HG03039 (cell line): Measurements from ENCODE around the gene PZP.

ENCODE experiments used
- ATAC-seq: cut with Tn5 transposase; IDR thresholded peaks from one replicate; pipeline ENCODE4 v1.9.1; 2021; ENCODE audit warnings: mild to moderate bottlenecking, moderate library complexity; ENCODE audit not compliant: unreplicated experiment

PZP gene

DNA sequence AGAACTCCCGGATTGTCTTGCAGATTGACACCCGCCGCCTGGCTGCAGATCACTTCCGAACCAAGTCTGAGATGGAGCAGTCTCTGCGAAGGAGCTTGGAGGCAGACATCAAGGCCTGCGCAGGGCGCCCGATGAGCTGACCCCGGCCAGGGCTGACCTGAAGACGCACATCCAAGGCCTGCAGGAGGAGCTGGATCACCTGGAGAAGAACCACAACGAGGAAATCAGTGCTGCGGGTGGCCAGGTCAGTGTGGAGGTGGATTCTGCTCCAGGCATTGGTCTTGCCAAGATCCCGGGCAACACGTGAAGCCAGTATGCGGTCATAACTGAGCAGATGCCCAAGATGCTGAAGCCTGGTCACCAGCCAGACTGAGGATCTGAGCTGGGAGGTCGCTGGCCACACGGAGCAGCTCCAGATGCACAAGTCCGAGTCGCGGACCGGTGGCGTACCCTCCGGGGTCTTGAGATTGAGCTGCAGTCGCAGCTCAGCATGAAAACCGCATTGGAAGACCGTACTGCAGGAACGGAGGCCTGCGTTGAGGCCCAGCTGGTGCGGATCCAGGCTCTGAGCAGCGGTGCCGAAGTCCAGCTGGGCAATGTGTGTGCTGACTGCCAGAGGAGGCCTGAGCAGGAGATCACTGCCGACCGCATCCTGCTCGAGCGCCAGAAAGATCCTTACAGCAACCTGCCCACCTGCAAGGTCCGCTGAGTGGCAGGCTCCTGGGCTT, 80.1 kb downstream of the PZP start:
- ATAC-seq = no peak

DNA sequence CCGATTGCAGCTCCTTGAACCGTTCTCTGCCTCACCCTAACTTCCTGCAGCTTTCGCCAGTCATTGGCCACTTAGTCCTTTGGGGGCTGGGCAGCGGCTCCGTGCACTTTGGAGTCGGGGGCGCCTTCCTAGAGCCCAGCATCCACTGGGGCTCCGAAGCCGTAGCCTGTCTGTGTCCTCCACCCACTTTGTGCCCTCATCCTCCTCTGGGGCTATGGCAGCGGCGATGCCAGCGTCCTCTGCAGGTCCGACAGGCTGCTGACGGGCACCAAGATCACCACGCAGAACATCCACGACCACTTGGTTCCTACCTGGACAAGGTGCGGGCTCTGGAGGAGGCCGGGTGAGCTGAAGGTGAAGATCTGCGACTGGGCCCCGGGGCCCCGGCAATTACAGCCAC, 80.7 kb downstream of the PZP start:
- ATAC-seq = no peak

DNA sequence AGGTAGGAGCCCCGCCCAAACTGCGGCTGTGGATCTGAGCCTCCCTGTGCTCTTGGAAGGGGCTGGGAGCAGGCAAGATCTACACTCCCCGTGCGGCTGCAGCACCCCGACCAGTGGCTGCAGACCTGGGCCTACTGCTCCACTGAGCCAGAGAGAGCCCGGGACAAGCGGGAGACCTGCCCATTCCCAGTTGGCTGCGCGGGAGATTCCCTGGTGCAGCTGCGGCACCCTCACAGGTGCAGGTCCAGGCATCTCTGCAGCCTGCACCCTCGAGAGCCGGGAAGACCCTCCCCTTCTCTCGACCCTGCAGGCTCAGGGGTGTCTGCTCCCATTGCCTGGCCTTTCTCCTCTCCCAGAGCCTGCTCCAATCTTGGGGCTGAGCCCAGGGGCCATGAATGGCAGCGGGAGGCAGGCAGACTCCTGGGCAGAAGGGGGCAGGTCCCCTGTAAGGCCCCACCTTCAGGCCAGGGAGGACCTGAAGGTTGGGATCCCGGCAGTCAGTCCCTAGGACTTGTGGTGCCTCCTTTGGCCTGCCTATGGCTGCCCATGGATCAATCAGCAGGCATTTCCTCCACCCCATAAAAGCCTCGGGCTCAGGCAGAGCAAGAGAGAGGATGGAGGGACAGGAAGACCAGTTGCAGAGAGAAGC, 83.7 kb downstream of the PZP start:
- no peak for ATAC-seq

DNA sequence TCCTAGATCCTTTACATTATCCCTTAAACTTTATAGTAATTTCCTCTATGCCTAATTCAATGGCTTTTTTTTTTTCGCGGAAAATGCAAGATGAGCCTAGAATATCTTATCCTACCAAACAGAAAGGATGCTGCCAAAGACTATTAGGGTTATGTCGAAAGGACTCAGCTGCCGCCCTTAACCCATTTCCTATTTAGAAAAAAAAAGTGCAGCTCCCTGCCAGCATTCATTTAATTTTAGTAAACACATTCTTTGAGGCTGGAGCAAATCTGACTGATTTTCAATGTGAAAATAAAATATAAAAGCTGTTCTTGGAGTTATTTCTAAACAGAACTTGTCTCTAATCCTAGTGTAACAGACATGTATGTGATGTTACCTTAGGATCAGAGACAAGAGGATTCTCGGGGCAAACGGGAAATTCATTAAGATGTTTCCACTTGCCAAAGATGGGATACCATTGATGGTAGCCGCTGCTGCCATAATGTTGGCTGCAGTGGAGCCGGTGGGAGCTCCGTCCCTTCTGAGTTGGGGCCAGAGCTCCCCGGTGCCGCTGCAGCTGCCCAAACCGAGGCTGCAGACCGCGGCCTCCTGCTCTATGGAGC, 84.3 kb downstream of the PZP start:
- ATAC-seq = no peak

DNA sequence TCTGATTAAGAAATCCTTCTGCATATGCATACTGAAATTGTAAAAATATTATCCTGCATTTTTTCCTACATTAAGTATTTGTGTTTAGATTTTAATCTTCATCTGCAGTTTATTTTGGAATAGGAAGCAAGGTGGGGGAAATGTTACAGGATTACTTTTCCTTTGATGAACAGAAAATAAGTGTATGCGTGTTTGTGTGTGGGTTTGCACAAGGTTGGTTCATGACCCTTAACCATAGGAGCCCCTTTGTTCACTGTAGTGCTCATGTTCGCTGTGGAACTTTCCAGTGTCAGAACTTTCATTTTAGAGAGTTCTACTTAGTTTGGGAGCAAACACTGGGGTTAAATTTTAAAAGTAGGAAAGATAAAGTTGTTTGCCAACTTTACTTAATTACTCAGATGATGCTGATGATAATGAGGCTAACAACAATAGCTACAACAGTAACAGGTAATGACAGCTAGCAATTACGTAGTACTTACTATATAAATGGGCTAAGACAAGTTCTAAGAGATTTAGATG, 86.0 kb downstream of the PZP start:
- no peak for ATAC-seq

DNA sequence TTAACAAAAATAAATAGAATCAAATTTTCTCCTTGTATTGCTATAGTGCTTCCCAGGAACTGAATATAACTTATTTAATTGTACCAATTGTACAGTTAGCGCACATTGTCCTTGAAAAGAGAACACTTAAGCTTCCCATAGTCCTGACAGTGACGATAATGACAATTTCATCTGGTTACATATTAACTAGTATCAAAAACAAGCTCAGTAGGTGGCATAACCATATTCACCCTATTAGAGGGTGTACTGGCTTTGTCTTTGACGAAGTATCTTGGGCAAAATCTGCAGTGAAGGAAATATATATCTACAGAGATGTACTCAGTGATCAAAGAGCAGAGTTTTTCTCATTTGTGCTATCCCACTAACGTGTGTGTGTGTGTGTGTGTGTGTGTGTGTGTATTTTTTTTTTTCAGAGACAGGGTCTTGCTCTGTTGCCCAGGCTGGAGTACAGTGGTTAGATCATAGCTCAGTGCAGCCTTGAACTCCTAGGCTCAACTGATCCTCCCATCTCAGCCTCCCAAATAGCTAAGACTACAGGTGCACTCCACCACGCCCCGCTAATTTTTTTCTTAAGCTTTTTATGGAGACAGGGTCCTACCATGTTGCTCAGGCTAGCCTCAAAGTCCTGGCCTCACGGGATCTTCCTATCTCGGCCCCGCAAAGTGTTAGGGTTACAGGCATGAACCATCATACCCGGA, 87.6 kb downstream of the PZP start:
- no peak for ATAC-seq

DNA sequence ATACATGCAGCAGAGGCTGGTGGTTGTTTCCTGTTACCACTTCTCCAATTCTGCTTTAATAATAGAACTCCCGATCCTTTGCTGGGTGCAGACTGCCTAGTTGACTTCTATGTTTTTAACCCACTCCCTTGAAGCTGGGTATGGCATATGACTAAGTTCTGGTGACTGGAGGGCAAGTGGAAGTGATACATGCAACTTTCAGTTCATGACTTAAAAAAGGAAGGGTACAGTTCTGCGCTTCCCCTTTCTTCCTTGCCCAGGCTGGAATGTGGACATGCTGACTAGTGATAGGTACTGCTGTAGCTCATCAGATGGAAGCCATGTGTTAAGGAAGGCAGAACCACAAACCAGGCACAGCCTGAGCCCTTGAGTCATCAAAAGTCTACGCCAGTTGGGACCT, 90.0 kb downstream of the PZP start:
- no peak for ATAC-seq

DNA sequence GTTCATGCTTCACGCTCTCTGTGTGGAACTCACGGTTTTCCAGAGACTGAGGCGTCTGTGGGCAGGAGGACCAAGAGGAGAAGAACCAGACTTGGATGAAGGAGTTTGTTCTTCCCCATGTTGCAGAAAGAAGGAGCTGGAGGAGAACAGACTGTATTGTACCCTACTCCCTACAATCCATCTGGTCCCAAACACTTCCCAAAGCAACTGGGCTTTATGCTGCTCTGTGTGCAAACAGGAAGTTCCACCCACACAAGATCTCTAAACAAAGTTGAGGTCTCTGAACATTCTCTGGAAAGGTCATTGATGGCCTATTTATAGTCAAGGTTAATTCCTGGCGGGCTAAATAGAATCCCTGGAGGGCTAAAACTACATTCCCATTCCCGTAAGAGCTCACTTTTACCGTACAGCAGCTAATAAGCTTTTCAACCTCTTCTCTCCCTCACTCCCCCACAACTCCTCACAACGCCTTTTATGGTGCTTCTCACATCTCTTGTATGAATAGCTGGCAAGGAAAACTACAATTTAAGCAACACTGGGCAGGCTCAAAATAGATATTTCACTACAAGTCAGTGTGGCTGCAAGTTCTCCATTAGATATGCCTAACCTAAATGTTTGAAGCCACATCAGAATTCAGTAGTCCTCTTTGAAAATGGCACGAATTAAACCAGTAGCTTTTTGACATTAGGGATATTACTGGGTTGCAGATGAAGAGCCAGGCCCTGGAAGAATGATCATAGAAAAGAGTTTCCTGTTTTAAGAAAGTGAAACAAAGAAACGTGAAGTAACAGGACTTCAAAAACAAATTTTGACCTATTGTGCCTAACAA, 92.2 kb downstream of the PZP start, which contains the start of gene A2M:
Gene A2M (minus strand): TSS at position 189 of the 829 bp plus-strand sequence. CDS start 70 bp downstream, at position 119.
- ATAC-seq = no peak

DNA sequence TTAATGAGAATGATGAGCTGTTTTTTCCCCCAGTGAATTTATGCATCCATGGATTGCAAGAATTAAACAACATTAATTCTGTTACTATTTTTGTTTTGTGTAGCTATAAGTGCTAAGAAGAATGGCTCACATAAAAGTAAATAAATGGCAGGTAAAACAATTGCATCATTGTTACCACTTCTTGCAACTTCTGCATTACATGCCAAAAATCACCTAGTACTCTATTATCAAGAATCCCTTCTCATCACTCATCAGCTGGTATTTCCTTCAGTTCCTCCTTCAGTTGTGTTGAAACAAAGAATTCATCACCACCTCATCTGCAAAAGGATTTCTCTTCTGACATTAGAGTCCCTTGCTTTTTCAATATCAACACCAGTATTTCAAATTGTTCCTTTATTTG, 93.2 kb downstream of the PZP start:
- no peak for ATAC-seq

DNA sequence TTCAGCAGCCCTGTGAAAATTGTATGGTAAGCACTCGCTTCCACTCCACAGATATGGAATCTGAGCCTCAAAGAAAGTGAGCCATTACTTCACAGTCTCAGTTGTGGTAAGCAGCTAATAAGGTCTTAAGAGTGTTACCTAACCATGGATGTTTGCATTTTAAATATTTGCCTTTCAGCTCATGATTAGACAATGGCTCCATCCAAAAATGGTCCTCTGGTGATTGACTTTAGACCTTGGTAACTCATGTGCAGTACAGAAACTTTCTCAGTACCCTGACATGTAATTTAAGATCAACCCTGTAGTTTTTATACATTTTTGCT, 94.2 kb downstream of the PZP start:
- ATAC-seq = no peak

DNA sequence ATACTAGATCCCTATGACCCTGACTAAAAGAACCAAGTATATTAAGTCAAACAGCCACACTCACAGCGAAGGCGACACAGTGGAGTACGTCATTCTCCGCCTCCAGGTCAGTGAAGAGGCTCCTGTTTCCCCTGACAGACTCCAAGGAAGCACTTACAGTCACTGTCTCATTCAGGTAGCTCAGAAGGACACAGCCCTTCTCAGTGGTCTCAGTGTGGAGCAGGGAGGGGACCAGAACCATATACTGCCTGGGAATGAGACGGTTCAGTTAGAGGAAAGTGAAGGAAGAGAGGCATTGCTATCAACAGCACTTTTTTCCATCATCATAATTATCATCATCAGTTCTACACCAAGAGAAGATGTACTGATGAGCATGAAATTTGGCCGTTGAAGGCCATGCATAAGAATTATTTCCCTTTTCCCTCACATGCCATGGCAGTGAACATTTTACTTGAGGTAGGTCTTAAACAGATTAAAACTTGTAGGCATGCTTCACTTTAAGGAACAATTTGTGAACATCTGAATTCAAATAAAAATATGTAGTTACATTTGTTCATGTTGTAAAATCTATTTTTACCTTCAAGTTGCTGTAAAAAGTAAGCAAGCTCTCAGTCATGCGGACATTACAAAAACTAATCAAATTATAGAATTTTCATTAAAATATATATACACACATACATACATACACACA, 94.8 kb downstream of the PZP start:
- no peak for ATAC-seq

DNA sequence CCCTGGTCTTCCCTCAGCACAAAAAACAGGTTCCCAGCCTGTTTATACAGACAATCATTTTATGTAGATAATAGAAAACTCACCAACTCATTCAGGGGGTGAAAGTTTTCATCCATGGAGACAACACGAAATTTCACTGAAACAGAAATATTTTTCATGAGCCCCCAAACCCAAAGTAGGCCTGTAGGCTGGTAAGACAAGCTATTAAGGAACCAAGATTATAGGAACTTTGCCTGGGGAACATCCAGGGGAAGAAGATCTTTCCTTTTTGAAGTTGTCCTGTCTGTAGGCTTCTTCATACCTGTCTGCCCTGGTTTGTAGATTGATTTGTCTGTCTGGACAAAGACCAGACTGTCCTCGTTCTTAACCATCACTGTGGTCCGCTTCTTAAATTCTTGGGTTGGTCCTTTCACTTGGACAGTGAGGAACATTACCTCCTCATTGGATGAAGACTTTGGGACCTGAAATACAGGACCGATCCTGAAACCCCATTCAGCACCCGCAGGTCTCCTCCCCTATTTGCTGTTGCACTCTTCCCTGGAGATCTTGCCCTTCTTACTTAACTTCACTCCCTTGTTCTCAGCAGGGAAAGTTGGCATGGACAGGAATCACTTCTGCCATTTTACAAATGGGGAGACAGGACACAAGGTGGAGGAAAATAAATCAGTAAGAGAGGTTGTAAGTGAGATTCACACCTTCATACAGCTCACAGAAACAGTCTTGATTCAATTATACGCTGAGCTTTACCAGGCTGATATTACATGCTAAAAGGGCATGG, 95.9 kb downstream of the PZP start:
- no peak for ATAC-seq

DNA sequence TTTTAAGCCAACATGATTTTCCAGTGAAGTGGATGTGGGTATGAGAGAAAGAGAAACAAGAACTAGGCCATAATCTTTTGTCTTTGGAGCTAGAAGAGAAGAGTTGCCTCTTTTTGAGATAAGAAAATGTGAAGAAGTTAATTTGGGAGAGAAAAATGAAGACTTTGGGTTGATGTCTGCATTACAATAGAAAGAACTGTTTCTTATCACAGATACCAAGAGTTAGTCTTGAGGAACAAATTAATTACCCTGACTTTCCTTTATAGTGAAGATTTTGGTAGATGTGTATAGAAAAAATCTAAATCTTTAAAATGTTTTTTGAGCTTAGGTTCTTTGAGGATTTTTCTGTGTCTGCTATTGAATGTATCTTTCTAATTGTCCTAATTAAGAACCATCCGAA, 96.7 kb downstream of the PZP start:
- ATAC-seq = no peak

DNA sequence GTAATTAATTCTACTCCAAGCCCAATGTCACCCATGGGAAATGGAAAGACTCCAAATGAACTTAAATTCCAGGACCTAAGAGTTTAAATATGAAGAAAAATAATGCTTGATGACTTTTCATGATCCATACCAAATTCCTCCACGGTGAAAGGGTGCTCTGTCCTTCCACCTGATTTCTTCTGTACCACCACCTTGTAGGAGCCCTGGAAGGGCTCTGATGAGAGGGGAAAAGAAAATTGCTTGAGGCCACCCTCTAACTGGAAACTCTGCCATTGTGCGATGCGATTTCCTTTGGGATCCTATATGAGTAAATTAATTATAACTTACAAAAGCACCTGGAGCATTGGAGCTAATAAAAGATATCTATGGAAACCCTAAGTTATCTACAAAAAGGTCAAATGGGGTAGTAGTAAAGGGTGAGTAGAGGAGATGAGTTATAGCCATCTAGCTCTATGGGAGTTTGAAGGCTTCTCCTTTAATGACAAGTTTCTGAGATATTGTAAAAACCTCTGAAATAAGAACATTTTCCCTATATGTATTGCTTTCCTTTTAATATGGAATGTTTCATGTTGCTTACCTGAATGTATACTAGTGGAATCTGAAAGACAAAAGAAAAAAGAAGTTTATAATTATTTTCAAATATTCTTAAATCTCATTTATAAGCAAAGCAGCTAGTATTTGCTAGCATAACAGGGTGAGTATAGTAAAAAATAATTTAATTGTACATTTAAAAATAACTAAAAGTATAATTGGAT, 98.3 kb downstream of the PZP start:
- ATAC-seq = no peak

DNA sequence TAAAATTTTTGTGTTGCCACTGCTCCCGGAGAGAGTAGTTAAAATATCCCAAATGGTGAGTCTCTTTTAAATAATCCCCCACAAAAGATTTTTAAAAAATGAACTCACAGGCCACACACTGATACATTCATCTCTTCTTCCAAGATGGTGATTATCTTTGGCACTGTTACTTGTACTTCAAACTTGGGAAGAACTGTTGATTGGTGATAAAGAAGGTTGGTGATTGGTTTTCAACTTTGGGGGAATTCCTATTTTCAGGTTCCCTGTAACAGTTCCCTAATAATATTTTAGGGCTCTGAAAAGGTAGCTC, 99.0 kb downstream of the PZP start:
- no peak for ATAC-seq

DNA sequence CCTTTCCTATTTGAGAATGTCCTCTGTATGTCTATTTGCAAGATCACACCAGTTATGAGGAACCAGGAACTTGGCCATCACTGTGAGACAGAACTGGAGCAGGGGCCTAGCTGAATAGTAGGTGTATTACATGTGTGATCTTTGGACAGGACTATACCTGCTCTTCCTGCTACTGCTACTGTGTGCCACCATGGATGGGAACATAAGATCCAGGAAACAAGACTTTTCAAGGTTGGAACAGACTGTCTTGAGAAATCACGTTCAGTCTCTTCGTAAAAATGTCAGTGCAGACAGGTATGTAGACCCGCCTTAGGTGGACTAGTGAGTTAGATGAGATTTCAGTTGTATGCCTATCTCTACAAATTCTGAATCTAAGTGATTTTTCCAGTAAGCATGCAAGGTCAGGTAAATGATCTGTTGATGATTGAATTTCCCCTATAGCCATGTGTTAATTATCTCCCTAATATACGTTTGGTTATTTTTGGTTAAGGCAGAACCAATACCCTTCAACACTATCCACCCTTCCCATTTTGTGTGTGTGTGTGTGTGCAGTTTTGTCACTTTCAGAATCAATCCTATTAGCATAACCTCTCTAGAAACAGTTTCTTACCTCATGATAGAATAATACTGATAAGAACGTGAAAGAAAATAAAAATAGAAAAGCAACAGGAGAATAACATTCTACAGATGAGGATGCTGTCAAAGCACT, 99.5 kb downstream of the PZP start:
- ATAC-seq = no peak

DNA sequence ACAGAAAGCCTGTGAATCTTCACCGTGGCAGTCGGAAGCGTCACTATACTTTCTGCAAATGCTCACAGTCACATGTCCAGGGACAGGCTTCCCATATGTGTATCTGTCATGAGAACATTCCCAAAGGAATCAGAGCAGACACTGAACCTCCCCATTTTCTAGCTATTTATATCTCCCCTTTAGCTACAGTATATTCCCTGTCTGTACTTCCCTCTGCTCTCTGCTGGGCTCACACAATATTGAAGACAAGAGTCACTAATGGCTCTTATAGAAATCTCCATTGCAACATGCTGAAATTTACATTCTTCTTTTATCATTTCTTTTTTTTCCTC, 100.7 kb downstream of the PZP start:
- no peak for ATAC-seq
